Measurements from ENCODE around the gene CCDC81. TPM values are rescaled to one million over a fixed set of nuclear protein-coding genes. Genes with fewer than 3 reads are reported as not detected.

CCDC81 gene
- polyA plus RNA-seq (2011; rRNA removed) (1.7 and 2.3 TPM in 2 replicates), polyA minus RNA-seq (2011; rRNA and poly(A)+ RNA removed) (1.3 and 1.7 TPM in 2 replicates)

GRCh38 chr11:86374586-86374985 is at the start of gene CCDC81:
Gene CCDC81 (plus strand): TSS chr11:86374887. CDS start chr11:86375164, 277 bp downstream.
- no peak within 1 kb of the TSS for H3K27ac ChIP-seq (ENCODE audit: low read depth, low read length)
- ChIA-PET POLR2A (no interaction called here), CTCF (interaction anchor here (1.1 kb wide), 1 partner anchor 12 kb away, joined by 4 read pairs; no protein-coding TSS in a partner anchor)
- H3K9me3 ChIP-seq (ENCODE audit: control insufficient read depth, insufficient read depth, low read length), result peaks cover 9% of the 10 kb centered on the region
- H3K4me3 ChIP-seq (ENCODE audit: low read depth, low read length), result peak within 1 kb of the TSS; percentile 20
- no peaks in the 10 kb centered on the region for H3K27me3 ChIP-seq (ENCODE audit: control insufficient read depth, insufficient read depth, low read length)
- no peak for DNase-seq (ENCODE audit: low read depth, low spot score)
- TF ChIP-seq CTCF (IDR thresholded peaks at IDR 0.05; ENCODE audit: low read depth, low read length), result no peak

GRCh38 chr11:86335131-86335767 is 39.4 kb upstream of the CCDC81 start:
- Histone ChIP-seq H3K4me3 (ENCODE audit: low read depth, low read length) (no peak overlapping the region), H3K27ac (ENCODE audit: low read depth, low read length) (no peak overlapping the region), H3K9me3 (ENCODE audit: control insufficient read depth, insufficient read depth, low read length) (no peaks in the 10 kb centered on the region; the same call in 1 of the 2 replicates), H3K27me3 (ENCODE audit: control insufficient read depth, insufficient read depth, low read length) (no peaks in the 10 kb centered on the region)
- DNase-seq (ENCODE audit: low read depth, low spot score), result no peak
- ChIA-PET POLR2A (interaction anchor here (0.8 kb wide), 1 partner anchor 91 kb away, joined by 5 read pairs; the partner anchor contains the start of gene EED), CTCF (no interaction called here)
- no peak for TF ChIP-seq CTCF (IDR thresholded peaks at IDR 0.05; ENCODE audit: low read depth, low read length)

- no peak overlapping the region for H3K27ac ChIP-seq (ENCODE audit: low read depth, low read length)
- POLR2A ChIA-PET, result no interaction called here
- DNase-seq (ENCODE audit: low read depth, low spot score), result no peak
Measured at GRCh38 chr11:86337227-86337626, 37.5 kb upstream of the CCDC81 start.

GRCh38 chr11:86341382-86341781 is 33.3 kb upstream of the CCDC81 start:
- Histone ChIP-seq H3K27ac (ENCODE audit: low read depth, low read length) (no peak overlapping the region), H3K9me3 (ENCODE audit: control insufficient read depth, insufficient read depth, low read length) (no peaks in the 10 kb centered on the region; the same call in 1 of the 2 replicates), H3K27me3 (ENCODE audit: control insufficient read depth, insufficient read depth, low read length) (no peaks in the 10 kb centered on the region), H3K4me3 (ENCODE audit: low read depth, low read length) (no peak overlapping the region)
- CTCF ChIA-PET, result interaction anchor here (1.5 kb wide), 1 partner anchor 19 kb away, joined by 3 read pairs; no protein-coding TSS in a partner anchor
- no peak for TF ChIP-seq CTCF (IDR thresholded peaks at IDR 0.05; ENCODE audit: low read depth, low read length)
- no peak for DNase-seq (ENCODE audit: low read depth, low spot score)
- POLR2A ChIA-PET, result interaction anchor here (0.6 kb wide), 1 partner anchor 738 kb away, joined by 4 read pairs; no protein-coding TSS in a partner anchor

More at GRCh38 chr11:86337227-86337626, 37.5 kb upstream of the CCDC81 start:
- Histone ChIP-seq H3K27me3 (ENCODE audit: control insufficient read depth, insufficient read depth, low read length) (no peaks in the 10 kb centered on the region), H3K9me3 (ENCODE audit: control insufficient read depth, insufficient read depth, low read length) (no peaks in the 10 kb centered on the region; the same call in 1 of the 2 replicates), H3K4me3 (ENCODE audit: low read depth, low read length) (no peak overlapping the region)
- CTCF ChIA-PET, result interaction anchor here (1.1 kb wide), 1 partner anchor 482 kb away, joined by 4 read pairs; the partner anchor contains the start of gene CCDC83
- TF ChIP-seq CTCF (IDR thresholded peaks at IDR 0.05; ENCODE audit: low read depth, low read length), result no peak

- POLR2A ChIA-PET, result interaction anchor here (0.7 kb wide), 1 partner anchor 572 kb away, joined by 3 read pairs; no protein-coding TSS in a partner anchor
- CTCF ChIA-PET, result interaction anchor here (0.7 to 1.2 kb wide), 2 partner anchors 14 to 469 kb away, joined by 3 to 5 read pairs; no protein-coding TSS in a partner anchor
Measured at GRCh38 chr11:86346513-86346912, 28.2 kb upstream of the CCDC81 start.

More at GRCh38 chr11:86346513-86346912, 28.2 kb upstream of the CCDC81 start:
- H3K4me3 ChIP-seq (ENCODE audit: low read depth, low read length), result no peak overlapping the region
- H3K27me3 ChIP-seq (ENCODE audit: control insufficient read depth, insufficient read depth, low read length), result no peaks in the 10 kb centered on the region
- DNase-seq (ENCODE audit: low read depth, low spot score), result no peak
- H3K27ac ChIP-seq (ENCODE audit: low read depth, low read length), result no peak overlapping the region
- no peak for TF ChIP-seq CTCF (IDR thresholded peaks at IDR 0.05; ENCODE audit: low read depth, low read length)
- no peaks in the 10 kb centered on the region for H3K9me3 ChIP-seq (ENCODE audit: control insufficient read depth, insufficient read depth, low read length)
